Pulmonary artery endothelial cell (primary cell): ENCODE data around the gene IL32. TPM values are rescaled to one million over a fixed set of nuclear protein-coding genes. Genes with fewer than 3 reads are reported as not detected.
"Not testable (repeated sequence)": the region's sequence is repeated elsewhere in the genome, so short reads cannot be mapped to it uniquely, and the experiment has no call there.

Experiments
- DNase-seq: peaks from one replicate; pipeline ENCODE4 v3.0.0-alpha.2; 2011; ENCODE audit warnings: low read depth, low spot score
- total RNA-seq: library from RNA; depleted of rRNA; stranded (reverse); fragments of >200 nt; gene quantifications from 2 replicates; pipeline ENCODE4 v1.2.3, GENCODE V29; 2014

Gene IL32
- total RNA-seq, 1 donor from 2014 or later, result 33.7 TPM

GRCh38 chr16:3051009-3051408, 14.4 kb upstream of the IL32 start:
- DNase-seq, result no peak

GRCh38 chr16:3051494-3051893, 13.9 kb upstream of the IL32 start:
- DNase-seq, result no peak

- DNase-seq, result not testable (repeated sequence)
These were observed 12.7 kb upstream of the IL32 start for GRCh38 chr16:3052571-3053329.

GRCh38 chr16:3053330-3053710, 12.1 kb upstream of the IL32 start:
- not testable (repeated sequence) for DNase-seq

GRCh38 chr16:3054965-3055733, 10.3 kb upstream of the IL32 start:
- DNase-seq, result no peak

GRCh38 chr16:3055734-3056115, 9.7 kb upstream of the IL32 start:
- DNase-seq, result not testable (repeated sequence)

- no peak for DNase-seq
These were observed 8.9 kb upstream of the IL32 start for GRCh38 chr16:3056336-3057180.

- DNase-seq, result no peak
These were observed 8.0 kb upstream of the IL32 start for GRCh38 chr16:3057181-3058138.

GRCh38 chr16:3058139-3059030, 7.1 kb upstream of the IL32 start:
- DNase-seq, result no peak

- DNase-seq, result peak; percentile 30
These were observed 6.3 kb upstream of the IL32 start for GRCh38 chr16:3059041-3059722.

GRCh38 chr16:3059723-3060242, 5.7 kb upstream of the IL32 start:
- DNase-seq, result no peak

- no peak for DNase-seq
These were observed 4.9 kb upstream of the IL32 start for GRCh38 chr16:3060339-3061127.

GRCh38 chr16:3062553-3062952, 2.9 kb upstream of the IL32 start:
- no peak for DNase-seq

GRCh38 chr16:3063625-3064386, 1.6 kb upstream of the IL32 start:
- no peak for DNase-seq

- no peak for DNase-seq
These were observed 451 bp downstream of the IL32 start for GRCh38 chr16:3065742-3066439.

GRCh38 chr16:3066440-3066748, 954 bp downstream of the IL32 start:
- DNase-seq, result no peak

GRCh38 chr16:3068487-3068886, 3.0 kb downstream of the IL32 start:
- no peak for DNase-seq
